ENCODE data around the gene RTN4RL1.

Gene RTN4RL1

DNA sequence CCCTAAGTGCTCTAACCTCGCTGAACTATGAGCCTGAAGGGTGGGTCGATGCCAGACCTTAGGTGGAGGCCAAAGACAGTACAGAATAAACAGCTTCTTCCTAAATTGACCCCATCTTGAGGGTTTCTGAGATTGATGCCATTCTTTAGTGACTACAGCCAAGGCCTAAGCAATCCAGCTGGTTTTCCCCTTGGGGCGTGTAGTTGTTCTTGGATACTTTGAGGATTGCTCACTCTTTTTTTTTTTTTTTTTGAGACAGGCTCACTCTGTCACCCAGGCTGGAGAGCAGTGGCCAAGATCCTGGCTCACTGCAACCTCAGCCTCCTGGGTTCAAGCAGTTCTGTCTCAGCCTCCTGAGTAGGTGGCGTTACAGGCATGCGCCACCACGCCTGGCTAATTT, 18.7 kb upstream of the RTN4RL1 start:
- DNase-seq = no peak

DNA sequence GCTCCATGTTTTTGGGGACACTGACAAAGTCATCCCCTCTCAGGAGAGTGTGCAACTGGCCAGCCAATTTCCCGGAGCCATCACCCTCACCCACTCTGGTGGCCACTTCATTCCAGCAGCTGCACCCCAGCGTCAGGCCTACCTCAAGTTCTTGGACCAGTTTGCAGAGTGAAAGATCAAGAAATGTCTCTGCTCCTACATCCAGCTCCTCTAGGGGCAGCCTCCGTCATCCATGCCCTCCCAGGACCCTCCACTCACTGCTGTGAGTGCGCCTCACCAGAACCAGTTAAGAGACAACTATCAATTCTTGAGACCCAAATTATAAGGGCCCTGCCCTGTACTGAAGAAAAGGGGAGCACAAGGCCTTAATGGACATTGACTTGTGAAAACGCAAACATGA, 17.8 kb upstream of the RTN4RL1 start:
- DNase-seq = no peak

DNA sequence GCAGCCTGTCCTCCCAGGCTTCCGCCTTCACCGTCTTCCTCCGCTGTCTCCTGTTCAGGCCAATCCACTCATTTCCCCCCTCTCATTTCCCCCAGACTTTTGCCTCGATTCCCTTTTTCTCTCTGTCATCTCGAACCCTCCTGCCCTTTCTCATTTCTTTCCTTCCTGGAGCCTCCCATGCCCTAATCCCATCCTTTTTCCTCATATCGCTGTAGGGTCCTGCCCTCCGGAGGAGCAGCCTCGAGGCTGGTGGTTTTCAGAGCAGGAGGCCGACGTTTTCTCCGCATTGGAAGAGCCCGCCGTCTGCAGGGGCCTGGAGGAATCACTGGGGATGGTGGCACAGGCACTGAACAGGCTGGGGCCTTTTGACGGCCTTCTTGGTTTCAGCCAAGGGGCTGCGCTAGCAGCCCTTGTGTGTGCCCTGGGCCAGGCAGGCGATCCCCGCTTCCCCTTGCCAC, 17.3 kb upstream of the RTN4RL1 start:
- DNase-seq = peak; percentile 16 to 29

DNA sequence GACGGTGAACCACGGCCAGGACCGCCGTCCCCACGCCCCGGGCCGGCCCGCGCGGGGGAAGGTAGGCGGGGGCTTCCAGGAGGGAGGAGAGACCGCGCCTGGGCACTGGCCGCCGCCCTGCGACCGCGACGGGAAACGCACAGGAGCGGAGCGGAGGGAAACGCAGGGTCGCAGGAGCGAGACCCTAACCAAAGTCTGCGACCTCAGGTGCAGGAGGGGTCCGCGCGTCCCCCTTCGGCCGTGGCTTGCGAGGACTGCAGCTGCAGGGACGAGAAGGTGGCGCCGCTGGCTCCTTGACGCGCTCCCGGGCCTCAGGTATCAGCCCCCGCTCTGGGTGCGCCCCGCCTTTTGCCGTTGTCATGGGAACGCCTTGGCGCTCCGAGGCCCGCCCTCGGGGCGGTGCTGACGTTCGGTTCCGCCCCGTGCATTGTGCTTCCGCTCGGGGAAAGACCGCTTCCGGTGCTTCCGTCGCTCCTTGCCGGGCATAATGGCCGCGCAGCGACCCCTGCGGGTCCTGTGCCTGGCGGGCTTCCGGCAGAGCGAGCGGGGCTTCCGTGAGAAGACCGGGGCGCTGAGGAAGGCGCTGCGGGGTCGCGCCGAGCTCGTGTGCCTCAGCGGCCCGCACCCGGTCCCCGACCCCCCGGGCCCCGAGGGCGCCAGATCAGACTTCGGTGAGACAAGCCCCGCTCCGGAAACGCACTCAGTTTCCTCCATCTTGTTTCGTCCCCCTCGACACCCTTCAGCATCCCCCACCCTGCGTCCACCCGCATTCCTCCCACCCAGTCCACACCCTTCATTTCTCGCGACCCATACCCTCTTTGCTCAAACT, 16.6 kb upstream of the RTN4RL1 start, which contains the start of gene OVCA2:
Gene OVCA2 (plus strand): TSS at position 462 of the 829 bp plus-strand sequence. CDS start 26 bp downstream, at position 488.
- peak; percentile 97 for DNase-seq

DNA sequence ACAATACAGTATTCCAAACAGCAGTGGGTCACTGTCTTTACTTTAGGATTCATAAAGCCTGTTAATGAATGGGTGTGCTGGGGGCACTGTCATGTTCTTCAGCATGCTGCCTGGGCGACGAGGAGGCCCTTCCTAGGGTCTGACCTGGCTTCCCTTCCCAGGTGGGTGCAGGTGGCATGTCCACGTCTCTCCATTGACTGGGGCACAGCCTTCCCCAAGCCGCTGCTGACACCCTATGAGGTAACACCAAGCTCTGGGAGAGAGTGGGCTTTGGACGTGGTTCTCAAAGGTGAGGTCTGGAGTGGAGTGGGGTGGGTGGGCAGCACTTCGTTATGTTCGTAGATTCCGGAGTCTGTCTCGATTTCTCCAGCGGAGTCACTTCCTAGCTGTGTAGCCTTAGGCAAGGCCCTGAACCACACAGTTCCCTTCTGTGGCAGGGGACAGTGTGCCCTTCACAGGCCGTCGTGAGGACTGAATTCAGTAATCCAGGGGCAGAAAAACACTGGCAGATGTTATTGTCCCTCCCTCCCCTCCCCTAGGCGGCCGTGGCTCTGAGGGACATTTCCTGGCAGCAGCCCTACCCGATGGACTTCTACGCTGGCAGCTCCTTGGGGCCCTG, 15.9 kb upstream of the RTN4RL1 start:
- DNase-seq = no peak

DNA sequence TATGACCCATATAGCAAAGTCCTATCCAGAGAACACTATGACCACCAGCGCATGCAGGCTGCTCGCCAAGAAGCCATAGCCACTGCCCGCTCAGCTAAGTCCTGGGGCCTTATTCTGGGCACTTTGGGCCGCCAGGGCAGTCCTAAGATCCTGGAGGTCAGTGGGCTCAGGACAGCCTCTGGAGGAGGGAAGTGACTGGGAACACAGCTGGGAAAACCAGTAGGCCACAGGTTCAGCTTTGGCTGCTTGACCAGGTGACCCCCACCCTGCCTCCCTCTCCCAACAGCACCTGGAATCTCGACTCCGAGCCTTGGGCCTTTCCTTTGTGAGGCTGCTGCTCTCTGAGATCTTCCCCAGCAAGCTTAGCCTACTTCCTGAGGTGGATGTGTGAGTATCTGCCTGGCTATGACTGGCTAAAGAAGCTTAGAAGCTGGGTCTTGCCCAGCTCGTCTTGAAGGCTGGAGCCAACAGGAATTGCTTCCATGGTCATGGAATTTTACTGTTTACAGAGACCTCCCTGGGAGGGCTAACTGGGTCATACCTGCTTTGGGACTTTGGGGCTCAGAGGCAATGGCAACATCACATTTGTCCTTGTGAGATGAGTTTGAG, 15.2 kb upstream of the RTN4RL1 start:
- DNase-seq = no peak

DNA sequence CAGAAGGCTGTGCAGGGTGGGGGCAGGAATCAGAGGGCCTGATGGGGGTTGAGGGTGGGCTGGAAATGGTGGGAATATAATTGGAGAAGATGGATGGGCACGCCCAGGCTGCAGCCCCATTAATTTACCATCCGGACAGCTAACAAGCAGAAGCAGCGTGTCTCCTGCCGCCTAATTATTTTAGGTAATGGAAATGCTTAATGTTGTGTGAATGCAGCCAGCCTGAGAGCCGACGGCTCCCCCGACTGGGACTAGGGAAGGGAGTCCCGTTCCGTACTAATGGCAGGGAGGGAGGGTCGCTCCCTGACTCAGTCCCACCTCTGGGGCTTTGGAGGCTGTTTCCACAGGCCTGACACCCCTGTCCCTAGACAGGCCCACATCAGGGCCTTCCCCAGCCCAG, 12.0 kb upstream of the RTN4RL1 start:
- DNase-seq = no peak

DNA sequence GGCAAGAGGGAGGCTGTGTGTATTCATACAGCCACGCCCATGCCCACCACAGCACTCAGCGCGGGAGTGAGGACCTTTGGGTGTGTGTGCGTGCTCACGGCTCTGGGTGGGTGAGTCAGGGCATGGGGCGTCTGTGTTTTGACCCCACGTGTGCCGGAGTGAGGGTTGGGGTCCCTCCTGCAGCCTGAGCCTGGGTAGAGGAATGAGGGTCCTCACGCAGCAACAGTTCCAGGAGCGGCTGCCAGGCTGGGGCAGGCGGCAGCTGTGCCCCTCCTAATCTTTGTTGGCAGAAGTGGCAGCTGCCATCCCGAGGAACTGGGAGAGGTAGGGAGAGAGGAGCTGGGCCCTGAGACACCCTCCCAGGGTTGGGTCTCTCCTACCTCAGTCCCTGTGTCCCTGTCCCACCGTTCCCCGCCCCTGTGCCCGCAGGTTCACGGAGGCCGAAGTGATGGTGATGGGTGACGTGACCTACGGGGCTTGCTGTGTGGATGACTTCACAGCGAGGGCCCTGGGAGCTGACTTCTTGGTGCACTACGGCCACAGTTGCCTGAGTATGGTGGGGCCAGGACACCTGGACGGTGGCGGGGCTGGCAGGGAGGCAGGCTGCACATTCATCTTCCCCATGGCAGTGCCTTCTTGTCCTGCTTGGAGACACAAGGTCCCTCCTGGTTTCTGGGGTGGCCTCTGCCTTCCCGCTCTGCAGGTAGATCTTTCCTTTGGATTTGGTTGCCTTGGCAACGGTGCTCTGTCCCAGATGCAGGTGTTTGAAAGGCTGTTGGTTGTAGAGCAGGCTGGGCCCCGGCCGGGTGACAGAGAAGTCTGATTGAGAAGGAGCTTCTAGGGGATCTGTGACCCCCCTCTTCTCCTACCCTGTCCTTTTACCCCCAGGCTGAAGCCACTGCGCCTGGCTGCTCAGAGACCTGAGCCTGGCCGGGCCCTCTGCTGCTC, 10.7 kb upstream of the RTN4RL1 start:
- DNase-seq = no peak

DNA sequence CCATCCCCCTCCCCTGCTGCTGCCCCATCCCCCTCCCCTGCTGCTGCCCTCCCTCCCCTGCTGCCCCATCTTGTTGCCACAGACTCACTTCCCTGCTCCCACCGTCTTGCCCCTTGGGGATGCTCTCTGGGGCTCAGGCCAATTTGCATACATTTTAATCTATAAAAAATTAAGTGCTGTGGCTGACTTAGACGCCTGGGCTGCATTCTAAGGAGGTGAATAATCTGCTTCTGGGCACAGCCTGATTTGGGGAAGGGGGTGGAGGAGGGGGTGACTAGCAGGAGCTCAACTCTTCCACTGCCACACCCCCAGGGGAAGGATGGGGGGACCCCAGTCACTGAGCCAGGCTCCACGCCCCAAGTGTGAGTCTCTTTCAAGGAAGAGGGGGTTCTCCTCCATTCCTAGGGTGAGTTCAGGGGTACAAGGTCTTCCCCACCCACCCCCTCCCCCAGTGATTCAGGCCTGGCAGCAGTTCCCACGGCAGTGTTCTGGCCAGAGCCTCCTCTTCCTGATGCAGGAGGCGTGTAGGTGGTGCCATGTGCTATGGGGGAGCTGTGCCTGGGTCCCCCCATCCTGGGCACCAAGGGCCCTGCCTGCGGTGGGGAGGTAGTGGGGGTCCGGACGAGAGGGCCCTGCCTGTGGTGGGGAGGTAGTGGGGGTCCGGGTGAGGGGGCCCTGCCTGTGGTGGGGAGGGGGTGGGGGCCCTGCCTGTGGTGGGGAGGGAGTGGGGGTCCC, 9.8 kb upstream of the RTN4RL1 start:
- no peak for DNase-seq

DNA sequence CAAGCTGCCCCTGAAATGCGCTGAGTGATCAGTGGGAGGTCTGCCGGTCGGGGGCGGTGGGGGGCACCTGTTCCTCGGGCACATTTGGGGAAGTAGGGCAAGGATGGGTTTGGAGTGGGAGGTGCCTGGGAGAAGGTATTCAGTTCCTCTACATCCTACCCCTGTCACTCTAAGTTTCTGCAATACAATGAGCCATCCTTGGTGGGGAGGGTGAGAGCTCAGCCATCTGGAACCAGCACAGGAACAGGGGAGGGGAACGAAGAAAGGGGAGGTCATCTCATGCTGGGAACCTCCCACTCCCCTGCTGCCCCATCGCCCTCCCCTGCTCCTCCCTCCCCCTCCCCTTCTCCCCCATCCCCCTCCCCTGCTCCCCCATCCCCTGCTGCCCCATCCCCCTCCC, 9.0 kb upstream of the RTN4RL1 start:
- no peak for DNase-seq

DNA sequence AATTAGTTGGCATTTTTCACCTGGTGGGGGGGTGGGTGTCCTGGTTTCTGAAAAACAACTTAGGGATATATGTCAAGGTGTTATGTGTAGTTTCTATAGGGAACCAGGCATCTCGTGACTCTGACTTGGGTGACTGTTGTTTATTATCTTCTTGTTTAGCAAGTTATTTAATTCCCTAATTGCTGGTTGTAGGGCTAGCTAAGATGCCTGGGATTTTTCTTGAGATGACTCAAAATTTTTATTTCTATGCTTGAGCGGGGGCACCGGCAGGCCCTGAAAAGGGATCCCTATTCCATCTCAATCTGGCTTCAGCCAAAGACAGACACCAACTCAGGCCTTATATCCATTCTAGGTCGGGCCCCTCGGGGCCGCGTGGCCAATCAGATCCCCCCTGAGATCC, 8.0 kb upstream of the RTN4RL1 start:
- DNase-seq = no peak

DNA sequence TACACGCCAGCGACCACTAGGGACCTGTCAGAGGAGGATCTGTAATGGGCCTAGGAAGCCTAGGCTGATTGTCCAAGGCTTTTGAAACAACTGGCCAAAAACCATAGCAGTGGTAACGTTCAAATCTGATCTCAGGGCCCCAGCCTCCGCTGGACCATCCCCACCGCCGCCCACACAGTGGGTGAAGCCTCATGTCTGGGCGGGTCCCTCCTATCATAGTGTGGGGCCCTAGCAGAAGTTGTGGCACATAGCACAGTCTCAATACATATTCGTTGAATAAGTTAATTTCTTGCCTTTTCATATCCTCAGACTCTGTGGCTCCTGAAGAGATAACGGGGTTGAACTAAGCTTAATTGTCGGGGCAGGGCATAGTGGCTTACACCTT, 5.6 kb upstream of the RTN4RL1 start:
- peak; percentile 56 to 65 for DNase-seq

DNA sequence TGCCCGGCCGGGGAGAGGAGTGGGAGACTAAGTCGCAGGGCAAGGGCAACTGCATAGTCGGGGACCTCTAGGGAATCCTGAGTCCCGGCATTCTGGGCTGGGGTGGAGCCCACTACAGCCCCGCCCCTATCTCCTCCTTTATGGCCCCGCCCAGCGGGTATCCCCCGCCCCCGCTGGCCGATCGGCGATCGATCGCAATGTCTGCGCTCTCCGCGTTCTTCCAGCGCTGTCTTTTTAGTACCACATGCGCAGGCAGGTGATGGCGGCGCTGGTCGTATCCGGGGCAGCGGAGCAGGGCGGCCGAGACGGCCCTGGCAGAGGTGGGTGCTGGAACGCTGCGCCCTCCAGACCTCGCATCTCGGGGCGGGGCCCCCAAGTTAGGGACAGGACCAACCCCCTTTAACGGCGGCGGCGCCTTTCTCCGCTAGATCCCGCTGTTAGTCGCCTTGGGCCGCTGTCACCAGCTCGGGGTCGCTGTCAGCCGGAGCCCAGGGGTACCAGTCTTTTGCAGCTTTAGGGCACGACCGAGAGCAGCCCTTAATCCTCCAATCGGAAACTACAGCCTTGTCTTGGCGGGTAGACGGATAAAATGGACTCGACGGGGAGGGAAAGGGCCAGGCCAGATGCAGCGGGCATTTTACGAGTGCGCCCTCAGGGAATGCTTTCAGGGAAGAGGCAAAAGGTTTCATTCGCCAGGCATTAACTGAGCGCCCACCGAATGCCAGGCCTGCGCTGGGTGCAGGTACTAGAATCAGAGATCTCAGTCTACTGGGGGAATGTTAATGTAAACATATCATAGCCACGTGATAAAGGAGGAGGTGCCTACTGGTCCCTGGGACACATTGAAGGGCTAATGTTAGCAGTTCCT, 5.0 kb upstream of the RTN4RL1 start, which contains the start of gene DPH1:
Gene DPH1 (plus strand): TSS at position 243 of the 868 bp plus-strand sequence. CDS start 17 bp downstream, at position 260.
- peak; percentile 84 to 88 for DNase-seq

DNA sequence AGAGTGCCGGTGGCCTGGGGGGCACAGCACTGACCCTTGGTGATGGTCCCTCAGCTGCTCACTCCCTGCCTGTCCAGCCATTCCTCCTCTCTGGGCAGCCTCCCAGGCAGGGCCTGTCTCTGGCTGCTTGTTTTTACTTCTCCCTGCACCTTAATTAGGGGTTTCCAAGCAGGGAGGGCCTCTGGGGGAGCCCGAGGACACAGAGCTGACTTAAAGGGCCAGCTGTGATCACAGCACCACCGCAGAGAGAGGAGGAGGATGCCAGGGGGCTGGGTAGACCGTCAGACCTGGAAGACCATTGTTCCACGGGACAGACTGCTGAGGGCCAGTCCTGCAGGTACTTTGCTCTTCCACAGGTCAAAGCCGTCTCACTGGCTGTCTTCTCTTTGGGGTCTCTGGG, 3.6 kb upstream of the RTN4RL1 start:
- DNase-seq = no peak

DNA sequence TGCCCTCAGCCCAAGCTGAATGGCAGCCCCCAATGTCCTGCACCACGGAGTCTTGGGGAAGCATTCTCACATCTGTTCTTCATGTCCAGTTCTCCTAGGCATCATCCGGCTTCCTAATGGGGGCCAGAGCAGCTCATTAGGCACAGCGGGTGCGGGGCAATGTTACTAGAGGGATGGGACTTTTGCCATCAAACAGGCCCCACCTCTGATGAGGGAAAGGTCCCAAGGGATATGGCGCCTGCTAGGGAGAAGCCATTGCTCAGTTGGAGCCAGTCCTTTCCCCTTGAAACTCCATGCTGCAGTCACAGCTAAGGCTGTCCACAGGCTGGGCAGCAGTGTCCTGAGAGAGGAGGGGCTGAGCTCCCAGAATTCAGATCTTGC, 3.1 kb upstream of the RTN4RL1 start:
- no peak for DNase-seq

DNA sequence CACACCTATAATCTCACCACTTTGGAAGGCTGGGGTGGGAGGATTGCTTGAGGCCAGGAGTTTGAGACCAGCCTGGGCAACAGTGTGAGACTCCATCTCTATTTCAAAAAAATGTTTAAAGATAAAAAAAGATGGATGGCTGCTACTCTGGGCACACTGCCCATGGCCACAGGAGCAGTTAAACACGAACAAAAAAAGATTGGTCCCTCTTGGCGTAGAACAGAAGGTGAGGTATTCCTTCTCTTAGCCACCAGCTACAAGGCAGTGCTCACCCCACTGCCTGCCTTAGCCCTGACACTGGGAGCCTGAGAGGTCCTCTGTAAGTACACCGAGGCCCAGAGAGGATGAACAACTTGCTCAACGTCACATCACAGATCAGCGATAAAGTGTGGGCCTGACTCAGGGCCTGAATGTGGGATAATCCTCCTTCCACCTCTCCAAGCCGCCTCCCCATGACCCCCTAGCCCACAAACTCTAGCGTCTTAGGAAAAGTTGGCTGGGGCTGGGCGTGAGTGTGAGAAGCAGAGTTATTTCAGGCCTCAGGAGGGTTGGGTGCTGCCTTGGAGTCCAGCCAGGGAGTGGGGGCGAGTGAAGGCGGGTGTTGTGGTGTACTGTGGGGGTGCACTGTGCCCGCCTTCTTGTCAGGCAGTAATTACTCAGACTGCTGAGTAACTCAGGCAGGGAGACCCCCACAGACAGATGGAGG, 2.5 kb upstream of the RTN4RL1 start:
- no peak for DNase-seq

DNA sequence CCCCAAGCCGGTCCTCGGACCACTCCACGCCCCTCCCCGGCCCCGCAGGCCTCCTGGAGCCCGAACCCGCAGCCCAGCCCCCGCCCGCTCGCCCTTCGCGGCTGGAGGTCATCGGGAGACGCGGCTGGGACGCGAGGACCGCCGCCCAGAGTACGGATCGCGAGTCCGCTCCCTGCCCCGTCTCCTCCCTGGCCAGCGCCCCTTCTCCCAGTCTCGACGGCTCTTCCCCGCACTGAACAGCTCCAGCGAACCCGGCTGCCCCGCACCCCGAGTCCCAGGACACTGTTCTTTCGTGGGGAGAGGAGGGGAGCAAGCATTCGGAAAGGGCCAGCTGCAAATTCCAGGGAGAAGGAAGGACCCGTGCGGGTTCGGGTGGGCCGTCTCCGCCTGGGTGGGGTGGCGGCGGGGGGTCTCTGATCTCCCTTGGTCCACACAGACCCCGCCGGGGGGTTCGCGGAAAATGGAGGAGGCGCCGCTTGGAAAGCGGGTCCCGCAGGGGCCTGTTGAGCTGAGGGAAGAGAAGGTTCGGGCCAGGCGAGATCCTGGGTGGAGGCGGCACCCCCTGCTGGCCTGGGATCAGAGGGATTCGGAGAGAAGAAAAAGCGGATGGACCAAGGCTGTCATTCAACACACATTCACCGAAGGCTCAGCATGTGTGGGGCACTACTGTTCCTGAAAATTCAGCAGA, 632 bp upstream of the RTN4RL1 start:
- peak; percentile 44 to 61 for DNase-seq

DNA sequence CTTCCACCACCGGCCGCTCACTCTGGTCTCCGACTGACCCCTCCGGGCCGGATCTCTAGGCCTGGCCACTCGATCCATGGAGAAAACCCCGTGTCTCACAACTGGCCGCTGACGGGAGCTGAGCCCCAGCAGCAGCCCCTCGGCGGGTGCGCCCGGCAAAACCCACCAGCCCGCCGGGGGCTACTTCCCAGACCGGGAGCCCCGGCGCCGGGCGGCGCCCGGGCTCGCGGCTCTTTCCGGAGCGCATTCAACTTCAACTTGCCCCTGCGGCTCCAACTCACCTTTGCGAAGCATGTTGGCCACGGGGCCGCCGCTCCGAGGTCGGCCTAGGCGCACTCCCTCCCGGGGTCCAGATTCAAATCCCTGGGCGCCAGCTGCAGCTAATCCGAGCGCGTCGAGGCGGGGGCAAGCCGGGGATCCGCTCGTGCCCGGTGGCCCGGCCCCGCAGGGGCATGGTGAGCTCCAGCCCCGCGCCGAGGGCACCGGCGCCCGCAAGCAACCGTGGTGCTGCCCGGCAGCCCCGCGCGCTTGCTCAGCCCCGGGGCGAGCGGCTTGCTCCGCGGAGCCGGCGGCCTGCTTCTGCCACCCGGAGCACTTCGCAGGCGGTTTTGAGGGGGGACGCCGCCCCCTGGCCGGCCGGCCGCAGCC, 438 bp downstream of the RTN4RL1 start:
- peak in 1 of 2 experiments; percentile 21 for DNase-seq
